OCI-LY7 (cell line): ENCODE measurements around the gene PRR20B. TPM values are rescaled to one million over a fixed set of nuclear protein-coding genes. Genes with fewer than 3 reads are reported as not detected.
"Not testable (repeated sequence)": the region's sequence is repeated elsewhere in the genome, so short reads cannot be mapped to it uniquely, and the experiment has no call there.

Experiments used
- Bru-seq: library from RNA; stranded (reverse); fragments of 400-500 nt; gene quantifications from one replicate; lab custom pipeline; 2021; lab: Mats Ljungman, UMichigan
- BruChase-seq, 2 experiments: library from RNA; stranded (reverse); fragments of 400-500 nt; gene quantifications; one replicate each; lab custom pipeline; 2021; lab: Mats Ljungman, UMichigan
- BruUV-seq: library from RNA; stranded (reverse); fragments of 400-500 nt; replicated peaks from 2 replicates; lab custom pipeline; 2021; lab: Mats Ljungman, UMichigan
- CTCF ChIA-PET: fragments of 300-600 bp; sonication (Branson Sonifier 250); formaldehyde crosslinking; loops from one replicate; lab custom pipeline; 2022; ENCODE audit warnings: antibody characterized with exemption; ENCODE audit not compliant: unreplicated experiment; lab: Charles Lee
- POLR2A ChIA-PET: fragments of 300-600 bp; sonication (Branson Sonifier 250); formaldehyde crosslinking; loops from one replicate; lab custom pipeline; 2022; ENCODE audit warnings: antibody characterized with exemption; lab: Charles Lee
- DNase-seq: peaks from one replicate; pipeline ENCODE4 v3.0.0-alpha.2; 2015; ENCODE audit warnings: low spot score
- H2AFZ ChIP-seq: fragments of 200-600 bp; sonication (generic), shearing (Covaris generic); 2 replicates; pipeline ENCODE4 v1.6.1; 2014; ENCODE audit warnings: mild to moderate bottlenecking, antibody characterized with exemption, low read length, moderate library complexity
- H3K27ac ChIP-seq: fragments of 200-600 bp; sonication (generic); 2 replicates; pipeline ENCODE4 v1.5.1; 2014; ENCODE audit warnings: mixed run types, low read depth, mild to moderate bottlenecking, moderate library complexity, low read length, inconsistent platforms; ENCODE audit not compliant: poor library complexity, severe bottlenecking
- H3K36me3 ChIP-seq: fragments of 200-600 bp; sonication (generic); 2 replicates; pipeline ENCODE4 v1.6.1; 2014; ENCODE audit warnings: mild to moderate bottlenecking, antibody characterized with exemption, low read length, moderate library complexity, mixed read lengths; ENCODE audit not compliant: insufficient read depth
- H3K4me1 ChIP-seq: fragments of 200-600 bp; sonication (generic); 2 replicates; pipeline ENCODE4 v1.5.1; 2014; ENCODE audit warnings: mild to moderate bottlenecking, low read length; ENCODE audit not compliant: insufficient read depth, poor library complexity, severe bottlenecking
- H3K4me2 ChIP-seq: fragments of 200-600 bp; sonication (generic); 2 replicates; pipeline ENCODE4 v1.6.1; 2014; ENCODE audit warnings: mild to moderate bottlenecking, low read length
- H3K4me3 ChIP-seq: fragments of 200-600 bp; sonication (generic); 2 replicates; pipeline ENCODE4 v1.5.1; 2014; ENCODE audit warnings: mild to moderate bottlenecking, low read depth, low read length; ENCODE audit not compliant: poor library complexity, severe bottlenecking
- H3K79me2 ChIP-seq: fragments of 200-600 bp; sonication (generic); 2 replicates; pipeline ENCODE4 v1.6.1; 2016; ENCODE audit warnings: low read depth, mild to moderate bottlenecking, low read length, moderate library complexity, mixed read lengths; ENCODE audit not compliant: insufficient read depth
- H3K9me2 ChIP-seq: fragments of 200-600 bp; sonication (generic); 2 replicates; pipeline ENCODE4 v1.6.1; 2016; ENCODE audit warnings: mild to moderate bottlenecking, low read length, mixed read lengths; ENCODE audit not compliant: insufficient read depth
- H3K9me3 ChIP-seq: fragments of 200-600 bp; sonication (generic); 2 replicates; pipeline ENCODE4 v1.6.1; 2014; ENCODE audit warnings: mild to moderate bottlenecking, mixed run types, low read length, mixed read lengths
- H4K20me1 ChIP-seq: fragments of 200-600 bp; sonication (generic); 2 replicates; pipeline ENCODE4 v1.6.1; 2014; ENCODE audit warnings: mild to moderate bottlenecking, antibody characterized with exemption, low read length, moderate library complexity, mixed read lengths; ENCODE audit not compliant: insufficient read depth
- EZH2phosphoT487 ChIP-seq: fragments of 200-600 bp; sonication (generic); IDR thresholded peaks from 2 replicates; pipeline ENCODE4 v1.6.1; 2018; ENCODE audit warnings: low read depth, borderline replicate concordance, mild to moderate bottlenecking, mixed run types, antibody characterized with exemption, low read length, moderate library complexity, mixed read lengths
- intact Hi-C: fragments of 100-400 bp; cut with micrococcal nuclease; formaldehyde crosslinking; loops from one replicate; pipeline ENCODE4 v1.10.0; 2022; ENCODE audit not compliant: unreplicated experiment
- long read RNA-seq: library from polyadenylated mRNA; stranded (forward); transcript quantifications from one replicate; pipeline ENCODE4 v2.0.0, GENCODE V29; 2022
- total RNA-seq, 2 experiments: library from RNA; depleted of rRNA in 1 of 2; stranded (reverse); fragments of >200 nt in 1 of 2; shearing (Covaris generic) in 1 of 2; gene quantifications; 2 replicates each; pipeline ENCODE4 v1.2.3, GENCODE V29; 2014 to 2022
- TF ChIP-seq, protein P1 (sequence below): fragments of 200-600 bp; sonication (generic); conservative IDR thresholded peaks from 2 replicates; pipeline ENCODE4 v1.5.1; 2014; ENCODE audit warnings: mild to moderate bottlenecking, antibody characterized with exemption, low read length, moderate library complexity, mixed read lengths

The PRR20B gene
- total RNA-seq (2014; rRNA removed; shearing (Covaris generic)) = not detected in 2 replicates
- not detected in 2 replicates for total RNA-seq (2022)
- Bru-seq, nascent RNA = not detected
- BruChase-seq, experiment 1, labeled RNA remaining after a 6-hour chase = not detected
- BruChase-seq, experiment 2, labeled RNA remaining after a 2-hour chase = not detected
- long read RNA-seq = 0 reads

DNA sequence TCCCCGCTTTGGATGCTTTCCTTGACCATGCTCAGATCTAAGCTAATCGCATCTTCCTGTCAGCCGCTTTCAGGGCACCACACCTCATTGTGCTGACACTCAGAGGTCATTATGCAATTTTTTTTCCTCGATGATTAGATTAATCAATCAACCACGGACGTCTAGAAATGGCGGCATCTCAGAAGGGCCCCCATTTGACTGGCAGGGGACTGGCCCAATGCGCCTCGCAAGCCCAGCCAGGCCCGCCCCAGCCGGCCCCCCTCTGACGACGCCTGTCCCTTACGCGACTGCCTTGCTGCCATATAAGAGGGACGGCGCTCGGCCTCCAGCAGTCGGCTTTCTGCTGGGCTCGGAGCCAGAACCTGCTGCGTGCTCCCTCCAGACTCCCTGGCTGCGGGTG is at the start of gene PRR20B:
Gene PRR20B (plus strand): TSS at position 301 of the 400 bp plus-strand sequence. CDS start 387 bp downstream, outside the sequence.
- H4K20me1 ChIP-seq, BruUV-seq, H3K4me2 ChIP-seq, H3K9me2 ChIP-seq, H3K4me1 ChIP-seq, H3K4me3 ChIP-seq, CTCF ChIA-PET, DNase-seq, H3K79me2 ChIP-seq, H2AFZ ChIP-seq, H3K9me3 ChIP-seq, H3K27ac ChIP-seq, H3K36me3 ChIP-seq, intact Hi-C loops, POLR2A ChIA-PET: not testable (repeated sequence)

DNA sequence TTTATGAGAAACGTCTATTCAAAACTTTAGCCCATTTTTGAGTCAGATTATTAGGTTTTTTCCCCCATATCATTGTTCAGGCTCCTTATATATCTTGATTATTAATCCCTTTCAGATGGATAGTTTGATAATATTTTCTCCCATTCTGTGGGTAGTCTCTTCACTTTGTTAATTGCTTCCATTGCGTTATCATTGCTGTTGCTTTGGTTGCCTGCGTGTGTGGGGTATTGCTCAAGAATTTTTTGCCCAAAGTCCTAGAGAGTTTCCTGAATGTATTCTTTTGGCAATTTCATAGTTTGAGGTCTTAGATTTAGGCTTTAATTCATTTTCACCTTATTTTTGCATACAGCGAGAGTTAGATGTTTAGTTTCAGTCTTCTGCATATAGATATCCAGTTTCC is 32.3 kb upstream of the PRR20B start:
- intact Hi-C loops = no loop called here
- no peaks in the 10 kb centered on the region for H3K36me3 ChIP-seq
- H3K9me3 ChIP-seq = 0 out of 2 replicates have a peak, but pooled peaks cover 9% of the 10 kb centered on the region
- H3K79me2 ChIP-seq = no peaks in the 10 kb centered on the region
- no TSS peak for BruUV-seq
- TF ChIP-seq, protein P1, sequence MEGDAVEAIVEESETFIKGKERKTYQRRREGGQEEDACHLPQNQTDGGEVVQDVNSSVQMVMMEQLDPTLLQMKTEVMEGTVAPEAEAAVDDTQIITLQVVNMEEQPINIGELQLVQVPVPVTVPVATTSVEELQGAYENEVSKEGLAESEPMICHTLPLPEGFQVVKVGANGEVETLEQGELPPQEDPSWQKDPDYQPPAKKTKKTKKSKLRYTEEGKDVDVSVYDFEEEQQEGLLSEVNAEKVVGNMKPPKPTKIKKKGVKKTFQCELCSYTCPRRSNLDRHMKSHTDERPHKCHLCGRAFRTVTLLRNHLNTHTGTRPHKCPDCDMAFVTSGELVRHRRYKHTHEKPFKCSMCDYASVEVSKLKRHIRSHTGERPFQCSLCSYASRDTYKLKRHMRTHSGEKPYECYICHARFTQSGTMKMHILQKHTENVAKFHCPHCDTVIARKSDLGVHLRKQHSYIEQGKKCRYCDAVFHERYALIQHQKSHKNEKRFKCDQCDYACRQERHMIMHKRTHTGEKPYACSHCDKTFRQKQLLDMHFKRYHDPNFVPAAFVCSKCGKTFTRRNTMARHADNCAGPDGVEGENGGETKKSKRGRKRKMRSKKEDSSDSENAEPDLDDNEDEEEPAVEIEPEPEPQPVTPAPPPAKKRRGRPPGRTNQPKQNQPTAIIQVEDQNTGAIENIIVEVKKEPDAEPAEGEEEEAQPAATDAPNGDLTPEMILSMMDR = no peak
- no peak for TF ChIP-seq EZH2phosphoT487
- ChIA-PET CTCF (no interaction called here), POLR2A (no interaction called here)
- no peak overlapping the region for H3K4me3 ChIP-seq
- no peak for DNase-seq
- H3K27ac ChIP-seq = no peak overlapping the region
- no peak overlapping the region for H2AFZ ChIP-seq
- no peaks in the 10 kb centered on the region for H3K4me1 ChIP-seq
- H4K20me1 ChIP-seq = no peaks in the 10 kb centered on the region
- H3K9me2 ChIP-seq = no peaks in the 10 kb centered on the region
- H3K4me2 ChIP-seq = no peak overlapping the region

DNA sequence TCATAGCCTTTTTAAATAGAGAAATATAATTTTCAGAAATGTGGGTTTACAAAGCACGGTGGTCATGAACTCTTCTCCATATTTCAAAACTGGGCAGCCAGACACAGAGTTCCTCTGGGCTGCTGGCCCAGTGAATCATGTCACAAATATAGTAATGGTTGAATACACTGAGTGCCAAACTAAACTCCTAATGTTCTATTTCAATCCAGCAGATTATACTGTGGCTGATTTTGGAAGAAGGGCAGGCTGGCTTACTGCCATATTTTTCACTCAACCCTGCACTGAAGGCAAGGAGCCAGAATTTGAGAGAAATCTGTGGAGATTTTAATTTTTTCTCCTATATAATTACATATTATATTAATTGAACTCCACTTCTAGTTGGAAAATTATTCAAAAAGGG is 23.6 kb upstream of the PRR20B start:
- CTCF ChIA-PET = no interaction called here
- no TSS peak for BruUV-seq
- no peak for DNase-seq

More for the DNA sequence above, 23.6 kb upstream of the PRR20B start:
- POLR2A ChIA-PET = no interaction called here
- Histone ChIP-seq H4K20me1 (no peaks in the 10 kb centered on the region), H3K4me2 (no peak overlapping the region), H3K9me2 (no peaks in the 10 kb centered on the region), H3K36me3 (no peaks in the 10 kb centered on the region), H3K4me1 (no peaks in the 10 kb centered on the region), H3K4me3 (no peak overlapping the region), H3K9me3 (0 out of 2 replicates have a peak, but pooled peaks cover 4% of the 10 kb centered on the region), H2AFZ (no peak overlapping the region), H3K79me2 (no peaks in the 10 kb centered on the region), H3K27ac (no peak overlapping the region)
- TF ChIP-seq EZH2phosphoT487 = no peak
- TF ChIP-seq, protein P1 = no peak
- intact Hi-C loops = no loop called here
